HepG2 (cell line): ENCODE measurements around the gene PAXX. TPM values are rescaled to one million over a fixed set of nuclear protein-coding genes. Genes with fewer than 3 reads are reported as not detected.
A peak's percentile ranks its signal among the peaks of the same experiment; 100 is the strongest.

Source experiments
- ATAC-seq: fragments of 200-7000 bp; cut with Tn5 transposase; 3 replicates; pipeline ENCODE4 v1.9.1; 2020; ENCODE audit warnings: mild to moderate bottlenecking, moderate library complexity
- BruUV-seq: library from RNA; stranded (reverse); fragments of 400-500 nt; replicated peaks from 2 replicates; lab custom pipeline; 2021; lab: Mats Ljungman, UMichigan
- CTCF ChIA-PET: fragments of 300-600 bp; formaldehyde crosslinking; extraction: SDS; loops from one replicate; lab custom pipeline; 2021; ENCODE audit warnings: low total read pairs, inconsistent platforms, low intra/inter-chr PET ratio; lab: Yijun Ruan, JAX
- POLR2A ChIA-PET: fragments of 350-600 bp; sonication (Branson Sonifier 250); formaldehyde crosslinking; loops from one replicate; lab custom pipeline; 2020; ENCODE audit warnings: antibody characterized with exemption, inconsistent platforms; lab: Yijun Ruan, JAX
- DNase-seq: peaks from one replicate; pipeline ENCODE4 v3.0.0-alpha.2; 2015; ENCODE audit warnings: low spot score
- FAIRE-seq: peaks from 3 replicates; lab custom pipeline; 2011; peaks lifted over from hg19 to GRCh38; lab: Jason Lieb, UNC
- H2AFZ ChIP-seq: one replicate; pipeline ENCODE4 v1.6.1; 2011; ENCODE audit warnings: low read length, inconsistent platforms
- H3K27ac ChIP-seq: fragments of 300-600 bp; 3 replicates; pipeline ENCODE4 v1.8.0; 2011; ENCODE audit warnings: mixed run types, mild to moderate bottlenecking, mixed read lengths, low read length, inconsistent platforms; ENCODE audit not compliant: insufficient read depth; ENCODE audit errors: extremely low read length
- H3K27me3 ChIP-seq, 2 experiments: fragments of 200-600 bp in 1 of 2; 2 replicates in 1 of 2; 3 replicates in 1 of 2; pipeline versions ENCODE4 v1.6.0 to v1.8.0; 2011; ENCODE audit warnings: low read length in 2 of 2, mild to moderate bottlenecking in 2 of 2, moderate library complexity in 2 of 2, inconsistent platforms in 1 of 2; ENCODE audit not compliant: insufficient read depth in 2 of 2, control insufficient read depth in 1 of 2
- H3K36me3 ChIP-seq, 2 experiments: fragments of 200-600 bp in 1 of 2; replicated peaks in 1 of 2; 2 replicates in 1 of 2; 3 replicates in 1 of 2; pipeline versions ENCODE4 v1.5.1 to v1.8.0; 2011; ENCODE audit warnings: low read length in 2 of 2, inconsistent platforms in 1 of 2; ENCODE audit not compliant: insufficient read depth in 2 of 2, control insufficient read depth in 1 of 2
- H3K4me1 ChIP-seq: 2 replicates; pipeline ENCODE4 v1.5.1; 2012; ENCODE audit warnings: low read length, inconsistent platforms; ENCODE audit not compliant: insufficient read depth
- H3K4me2 ChIP-seq: 2 replicates; pipeline ENCODE4 v1.6.0; 2011; ENCODE audit warnings: low read depth, low read length, inconsistent platforms
- H3K4me3 ChIP-seq, 3 experiments: fragments of 200-600 bp in 1 of 3; sonication (generic), shearing (Covaris generic) in 1 of 3; replicated peaks in 1 of 3; 2 replicates each; pipeline ENCODE4 v1.5.1; 2011 to 2016; ENCODE audit warnings: low read length in 3 of 3, inconsistent platforms in 2 of 3, low read depth in 2 of 3, mild to moderate bottlenecking in 2 of 3, control low read depth in 1 of 3, mixed read lengths in 1 of 3; ENCODE audit not compliant: insufficient read depth in 1 of 3
- H3K79me2 ChIP-seq: one replicate; pipeline ENCODE4 v1.6.1; 2011; ENCODE audit warnings: low read length, inconsistent platforms; ENCODE audit not compliant: insufficient read depth
- H3K9ac ChIP-seq: 2 replicates; pipeline ENCODE4 v1.6.0; 2011; ENCODE audit warnings: mild to moderate bottlenecking, low read depth, low read length, inconsistent platforms; ENCODE audit not compliant: insufficient read depth
- H3K9me3 ChIP-seq: 2 replicates; pipeline ENCODE4 v1.5.1; 2012; ENCODE audit warnings: mild to moderate bottlenecking, low read length
- H4K20me1 ChIP-seq: 2 replicates; pipeline ENCODE4 v1.6.0; 2011; ENCODE audit warnings: inconsistent platforms, mild to moderate bottlenecking, low read length, moderate library complexity; ENCODE audit not compliant: insufficient read depth
- GPN1 ChIP-seq: sonication (generic); formaldehyde crosslinking; IDR thresholded peaks from 2 replicates; pipeline ENCODE4 v1.5.1; 2020; ENCODE audit warnings: missing genetic modification reagents, borderline replicate concordance
- KDM4B ChIP-seq: sonication (generic); formaldehyde crosslinking; IDR thresholded peaks from 2 replicates; pipeline ENCODE4 v1.4.0; 2020; ENCODE audit warnings: missing genetic modification reagents
- PCBP1 ChIP-seq: fragments of 200-400 bp; formaldehyde crosslinking; IDR thresholded peaks from 2 replicates; pipeline ENCODE4 v1.6.1; 2017; ENCODE audit warnings: mild to moderate bottlenecking, low read depth, low read length, borderline replicate concordance
- POLR2AphosphoS5 ChIP-seq: IDR thresholded peaks from 2 replicates; pipeline ENCODE4 v1.6.1; 2012; ENCODE audit warnings: low read depth, low read length
- TBP ChIP-seq: sonication (generic); formaldehyde crosslinking; IDR thresholded peaks from 2 replicates; pipeline ENCODE4 v1.5.0; 2020; ENCODE audit warnings: missing genetic modification reagents
- ZFP36L2 ChIP-seq: sonication (generic); formaldehyde crosslinking; IDR thresholded peaks from 2 replicates; pipeline ENCODE4 v1.4.0; 2020; ENCODE audit warnings: missing genetic modification reagents
- ZKSCAN5 ChIP-seq: sonication (generic); formaldehyde crosslinking; IDR thresholded peaks from 2 replicates; pipeline ENCODE4 v1.5.1; 2020; ENCODE audit warnings: mild to moderate bottlenecking, missing genetic modification reagents
- ZNF343 ChIP-seq: sonication (generic); formaldehyde crosslinking; IDR thresholded peaks from 2 replicates; pipeline ENCODE4 v1.4.0; 2020; ENCODE audit warnings: mild to moderate bottlenecking, missing genetic modification reagents
- ZNF557 ChIP-seq: sonication (generic); formaldehyde crosslinking; IDR thresholded peaks from 2 replicates; pipeline ENCODE4 v1.4.0; 2020; ENCODE audit warnings: missing genetic modification reagents
- ZSCAN20 ChIP-seq: sonication (generic); formaldehyde crosslinking; IDR thresholded peaks from 2 replicates; pipeline ENCODE4 v1.4.0; 2020; ENCODE audit warnings: missing genetic modification reagents, mild to moderate bottlenecking, borderline replicate concordance
- WGBS: methylation state at CpG from one replicate; pipeline ENCODE4 v1.1.6; 2017; ENCODE audit warnings: low lambda C conversion rate; 5-methylcytosine and 5-hydroxymethylcytosine counted together
- in situ Hi-C: cut with HindIII; loops from 2 replicates; pipeline ENCODE4 v1.10.0; 2017; ENCODE audit warnings: low pct_unique_long_range_greater_than_20kb; ENCODE audit not compliant: extremely low pct_ligation_motif_present
- intact Hi-C: fragments of 100-400 bp; cut with micrococcal nuclease; formaldehyde crosslinking; loops from one replicate; pipeline ENCODE4 v1.10.0; 2022; ENCODE audit not compliant: unreplicated experiment
- polyA plus RNA-seq, 8 experiments: library from polyadenylated mRNA; depleted of rRNA in 3 of 8; stranded (reverse) in 7 of 8; unstranded in 1 of 8; fragments of >200 nt; fragmentation: Illumina TruSeq in 4 of 8; extraction: Trizol in 4 of 8; gene quantifications; 2 replicates each; pipeline versions ENCODE4 v1.2.1 to v1.2.3, GENCODE V29; 2011 to 2016; ENCODE audit warnings: low read depth in 4 of 8, missing spikeins in 1 of 8, mixed read lengths in 1 of 8; ENCODE audit not compliant: insufficient read depth in 1 of 8
- total RNA-seq, 5 experiments: library from RNA; depleted of rRNA; stranded (reverse); fragments of >200 nt; fragmentation: Illumina TruSeq; extraction: Trizol; gene quantifications; 2 replicates each; pipeline ENCODE4 v1.2.3, GENCODE V29; 2016; ENCODE audit warnings: low read depth in 1 of 5

Gene PAXX
- total and polyA plus RNA-seq, 2 of the 13 experiments (the other 11 are each of a cell fraction or from before 2014, with no cell fraction given) = 14.0 to 31.9 TPM

DNA sequence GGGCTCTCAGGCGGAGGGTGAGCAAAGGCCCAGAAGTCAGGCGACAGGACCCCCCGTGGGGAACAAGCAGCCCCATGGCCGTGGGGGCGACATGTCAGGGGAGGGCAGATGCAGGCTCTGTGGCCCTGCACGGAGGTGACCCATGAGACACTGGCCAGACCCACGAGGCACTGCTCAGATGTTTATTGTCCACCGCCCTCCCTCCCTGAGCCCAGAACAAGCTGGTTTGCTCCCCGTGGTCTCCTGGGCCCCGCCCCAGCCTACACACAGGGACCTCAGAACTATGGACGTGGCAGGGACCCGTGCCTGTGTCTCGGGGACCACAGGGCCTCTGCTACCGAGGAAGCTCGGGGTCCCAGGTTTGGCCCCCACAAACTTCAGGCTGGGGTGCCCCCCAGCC is 37.8 kb downstream of the PAXX start:
- DNase-seq (no peak), ATAC-seq (no peak), FAIRE-seq (no peak)
- peak; percentile 6; the same call in 1 of the 2 replicates for TF ChIP-seq ZKSCAN5 (CRISPR knock-in tag)
- TF ChIP-seq ZSCAN20 (CRISPR knock-in tag) = no peak
- TF ChIP-seq TBP (CRISPR knock-in tag) = no peak
- 0 out of 2 replicates have a peak, but pooled peaks have one; percentile 52 for TF ChIP-seq ZNF343
- TF ChIP-seq POLR2AphosphoS5 = no peak
- TF ChIP-seq ZNF557 (CRISPR knock-in tag) = no peak
- no peak for TF ChIP-seq GPN1 (CRISPR knock-in tag)
- 0 out of 2 replicates have a peak, but pooled peaks have one; percentile 21 for TF ChIP-seq PCBP1
- TF ChIP-seq KDM4B (CRISPR knock-in tag) = no peak
- no peak for TF ChIP-seq ZFP36L2 (CRISPR knock-in tag)
- intact Hi-C loops = no loop called here
- POLR2A ChIA-PET = interaction anchor here (0.6 to 1.4 kb wide), 8 partner anchors 26 to 82 kb away, joined by 3 to 6 read pairs (median 4); partner anchors contain the start of genes CLIC3, MAN1B1, PAXX and SAPCD2
- H3K4me2 ChIP-seq = peak overlapping the region; percentile 95; the same call in 1 of the 2 replicates
- peak overlapping the region in 1 of 3 experiments; percentile 35; a peak in 1 of 6 replicates for H3K4me3 ChIP-seq
- no peaks in the 10 kb centered on the region for H3K79me2 ChIP-seq
- no peaks in the 10 kb centered on the region for H3K36me3 ChIP-seq
- WGBS = no CpG with 5 or more reads among the region's 15 CpGs
- CTCF ChIA-PET = interaction anchor here (1.1 to 1.2 kb wide), 2 partner anchors 25 to 38 kb away, joined by 4 read pairs; no protein-coding TSS in a partner anchor
- BruUV-seq = no TSS peak
- no peak overlapping the region for H2AFZ ChIP-seq
- H3K27ac ChIP-seq = no peak overlapping the region
- in situ Hi-C loops = loop anchor here (5.0 to 10.0 kb wide), 2 partner anchors 83 to 185 kb away; partner anchors contain the start of genes AJM1, C8G and PHPT1
- no peaks in the 10 kb centered on the region for H4K20me1 ChIP-seq
- peaks cover 0 to 19% of the 10 kb centered on the region in 2 experiments; a peak in 2 of 5 replicates for H3K27me3 ChIP-seq
- H3K9me3 ChIP-seq = no peaks in the 10 kb centered on the region
- H3K9ac ChIP-seq = no peak overlapping the region
- peaks cover 84% of the 10 kb centered on the region for H3K4me1 ChIP-seq
